ENCODE results near the gene PIP5K1C. TPM values are rescaled to one million over a fixed set of nuclear protein-coding genes. Genes with fewer than 3 reads are reported as not detected.

Gene PIP5K1C
- total and polyA plus RNA-seq, 10 of the 15 experiments (the other 5 are each of a cell fraction or from before 2014, with no cell fraction given), result 0.39 to 19.6 (median 5.3) TPM

- no peak overlapping the region for H2AFZ ChIP-seq (ENCODE audit: control insufficient read depth, low read depth, low read length)
- CTCF ChIA-PET, result no interaction called here
- H3K4me2 ChIP-seq (ENCODE audit: control insufficient read depth, insufficient read depth), result no peak overlapping the region
- RAD21 ChIA-PET (ENCODE audit: unreplicated experiment), result no interaction called here
- 97% methylated on average over 16 of the region's 16 CpGs for WGBS (ENCODE audit: insufficient coverage, insufficient replicate concordance, low lambda C conversion rate, missing lambda C conversion rate)
- no peak for DNase-seq (ENCODE audit: low read depth, low spot score)
- no peak for FAIRE-seq
- no peaks in the 10 kb centered on the region for H3K79me2 ChIP-seq (ENCODE audit: control insufficient read depth, insufficient read depth, low read length)
- no TSS peak for BruUV-seq (replicated peaks)
- TF ChIP-seq NRF1 (conservative IDR thresholded peaks at IDR 0.05; ENCODE audit: low read depth, low read length) (no peak), BHLHE40 (IDR thresholded peaks at IDR 0.05; ENCODE audit: borderline replicate concordance in 1 of 2, low read depth in 2 of 2, low read length in 1 of 2) (no peak), RUNX3 (IDR thresholded peaks at IDR 0.05; ENCODE audit: low read length) (no peak), YBX1 (IDR thresholded peaks at IDR 0.05) (no peak), FOXM1 (IDR thresholded peaks at IDR 0.05; ENCODE audit: low read depth, low read length) (no peak)
- H3K4me1 ChIP-seq (ENCODE audit: control insufficient read depth, insufficient read depth, low read length), result no peaks in the 10 kb centered on the region
- no peak for ATAC-seq
- no peaks in the 10 kb centered on the region; the same call in 2 of the 3 replicates for H3K9me3 ChIP-seq (replicated peaks; ENCODE audit: control insufficient read depth, insufficient read depth, low read length)
- no peak overlapping the region for H3K9ac ChIP-seq (ENCODE audit: control insufficient read depth, insufficient read depth, low read length)
- intact Hi-C loops (cut with micrococcal nuclease; ENCODE audit: unreplicated experiment), result no loop called here
- in situ Hi-C loops (cut with MboI), result no loop called here
- peaks cover 3 to 6% of the 10 kb centered on the region in 2 experiments; a peak in 2 of 4 replicates for H3K36me3 ChIP-seq (ENCODE audit: control insufficient read depth in 2 of 2, insufficient read depth in 2 of 2, low read length in 1 of 2)
- no peak overlapping the region for H3K27ac ChIP-seq (ENCODE audit: control insufficient read depth, insufficient read depth)
- POLR2A ChIA-PET, result no interaction called here
- SMC1A ChIA-PET (ENCODE audit: uncharacterized antibody, unreplicated experiment), result no interaction called here
- no peak overlapping the region for H3K4me3 ChIP-seq
- no peaks in the 10 kb centered on the region for H4K20me1 ChIP-seq (ENCODE audit: control insufficient read depth, insufficient read depth)
- no peaks in the 10 kb centered on the region for H3K27me3 ChIP-seq (replicated peaks in 1 of 2; ENCODE audit: control insufficient read depth in 2 of 2, insufficient read depth in 2 of 2, low read length in 1 of 2)
Observed at GRCh38 chr19:3657395-3657769, 42.9 kb downstream of the PIP5K1C start.

GRCh38 chr19:3656747-3657394 is 43.4 kb downstream of the PIP5K1C start:
- no peaks in the 10 kb centered on the region for H3K4me1 ChIP-seq (ENCODE audit: control insufficient read depth, insufficient read depth, low read length)
- no peaks in the 10 kb centered on the region; the same call in 2 of the 3 replicates for H3K9me3 ChIP-seq (replicated peaks; ENCODE audit: control insufficient read depth, insufficient read depth, low read length)
- WGBS (ENCODE audit: insufficient coverage, insufficient replicate concordance, low lambda C conversion rate, missing lambda C conversion rate), result 86% methylated on average over 19 of the region's 19 CpGs
- ATAC-seq (no peak), FAIRE-seq (no peak), DNase-seq (ENCODE audit: low read depth, low spot score) (no peak)
- SMC1A ChIA-PET (ENCODE audit: uncharacterized antibody, unreplicated experiment), result no interaction called here
- intact Hi-C loops (cut with micrococcal nuclease; ENCODE audit: unreplicated experiment), result no loop called here
- H4K20me1 ChIP-seq (ENCODE audit: control insufficient read depth, insufficient read depth), result no peaks in the 10 kb centered on the region
- no peak overlapping the region for H3K4me2 ChIP-seq (ENCODE audit: control insufficient read depth, insufficient read depth)
- no TSS peak for BruUV-seq (replicated peaks)
- RAD21 ChIA-PET (ENCODE audit: unreplicated experiment), result no interaction called here
- no peak overlapping the region for H2AFZ ChIP-seq (ENCODE audit: control insufficient read depth, low read depth, low read length)
- POLR2A ChIA-PET, result no interaction called here
- no peak overlapping the region for H3K4me3 ChIP-seq
- no peaks in the 10 kb centered on the region for H3K79me2 ChIP-seq (ENCODE audit: control insufficient read depth, insufficient read depth, low read length)
- H3K9ac ChIP-seq (ENCODE audit: control insufficient read depth, insufficient read depth, low read length), result no peak overlapping the region
- peaks cover 3 to 7% of the 10 kb centered on the region in 2 experiments; a peak in 2 of 4 replicates for H3K36me3 ChIP-seq (ENCODE audit: control insufficient read depth in 2 of 2, insufficient read depth in 2 of 2, low read length in 1 of 2)
- H3K27ac ChIP-seq (ENCODE audit: control insufficient read depth, insufficient read depth), result no peak overlapping the region
- CTCF ChIA-PET, result no interaction called here
- in situ Hi-C loops (cut with MboI), result no loop called here
- H3K27me3 ChIP-seq (replicated peaks in 1 of 2; ENCODE audit: control insufficient read depth in 2 of 2, insufficient read depth in 2 of 2, low read length in 1 of 2), result no peaks in the 10 kb centered on the region
- TF ChIP-seq ZNF592 (IDR thresholded peaks at IDR 0.05), result no peak
- TF ChIP-seq ATF7 (IDR thresholded peaks at IDR 0.05; ENCODE audit: low read depth), result no peak
- TF ChIP-seq CHD2 (IDR thresholded peaks at IDR 0.05; ENCODE audit: borderline replicate concordance, low read depth, low read length), result no peak
- no peak for TF ChIP-seq POLR2A (IDR thresholded peaks at IDR 0.05; ENCODE audit: low read depth, low read length)
- TF ChIP-seq IRF5 (IDR thresholded peaks at IDR 0.05; ENCODE audit: borderline replicate concordance), result no peak
- TF ChIP-seq GATAD2B (conservative IDR thresholded peaks at IDR 0.05; ENCODE audit: low read depth), result no peak
- no peak for TF ChIP-seq NFIC (IDR thresholded peaks at IDR 0.05; ENCODE audit: low read depth, low read length)
- TF ChIP-seq IKZF2 (IDR thresholded peaks at IDR 0.05), result no peak
- TF ChIP-seq FOXK2 (IDR thresholded peaks at IDR 0.05), result no peak
